HEK293 (cell line): ENCODE measurements around the gene CNPPD1.

ENCODE experiments used
- CTCF ChIA-PET: fragments of 350-600 bp; formaldehyde crosslinking; extraction: SDS; loops from one replicate; lab custom pipeline; 2021; ENCODE audit warnings: antibody characterized with exemption; lab: Yijun Ruan, JAX
- POLR2A ChIA-PET: fragments of 300-600 bp; formaldehyde crosslinking; extraction: SDS; loops from one replicate; lab custom pipeline; 2020; ENCODE audit warnings: antibody characterized with exemption, inconsistent platforms; lab: Yijun Ruan, JAX
- H3K27ac ChIP-seq: fragments of 200-500 bp; sonication (Bioruptor generic); 2 replicates; pipeline ENCODE4 v1.5.1; 2014; ENCODE audit warnings: low read depth, low read length, control low read depth, inconsistent platforms; ENCODE audit errors: extremely low read depth
- H3K36me3 ChIP-seq, 2 experiments: fragments of 200-500 bp in 1 of 2; sonication (Bioruptor generic) in 1 of 2; 1 replicate in 1 of 2; 2 replicates in 1 of 2; pipeline ENCODE4 v1.5.1; 2014 to 2017; ENCODE audit warnings: inconsistent platforms in 2 of 2, low read length in 2 of 2; ENCODE audit not compliant: control insufficient read depth in 2 of 2, insufficient read depth in 1 of 2
- H3K4me1 ChIP-seq: fragments of 200-500 bp; sonication (Bioruptor generic); 2 replicates; pipeline ENCODE4 v1.5.1; 2014; ENCODE audit warnings: mild to moderate bottlenecking, low read length, inconsistent platforms; ENCODE audit not compliant: control insufficient read depth, insufficient read depth
- H3K4me3 ChIP-seq: 2 replicates; pipeline ENCODE4 v1.5.1; 2011; ENCODE audit warnings: low read depth, mild to moderate bottlenecking, control low read depth, low read length, moderate library complexity
- H3K9me3 ChIP-seq: fragments of 200-500 bp; sonication (Bioruptor generic); 2 replicates; pipeline ENCODE4 v1.5.1; 2014; ENCODE audit warnings: low read depth, low read length, inconsistent platforms; ENCODE audit not compliant: control insufficient read depth, insufficient read depth
- FEZF1 ChIP-seq: fragments of 450-650 bp; formaldehyde crosslinking; IDR thresholded peaks from 2 replicates; pipeline ENCODE4 v1.5.1; 2016; ENCODE audit warnings: missing biosample characterization, missing genetic modification characterization
- KLF7 ChIP-seq: fragments of 450-650 bp; formaldehyde crosslinking; IDR thresholded peaks from 2 replicates; pipeline ENCODE4 v1.5.1; 2016; ENCODE audit warnings: missing biosample characterization, missing genetic modification characterization, borderline replicate concordance
- KLF8 ChIP-seq: fragments of 450-650 bp; formaldehyde crosslinking; IDR thresholded peaks from 2 replicates; pipeline ENCODE4 v1.5.1; 2016; ENCODE audit warnings: missing biosample characterization, missing genetic modification characterization
- OSR2 ChIP-seq: fragments of 450-650 bp; formaldehyde crosslinking; IDR thresholded peaks from 2 replicates; pipeline ENCODE4 v1.5.1; 2016; ENCODE audit warnings: missing biosample characterization, missing genetic modification characterization
- SALL2 ChIP-seq: fragments of 450-650 bp; formaldehyde crosslinking; IDR thresholded peaks from 2 replicates; pipeline ENCODE4 v1.5.0; 2017; ENCODE audit warnings: missing biosample characterization, mild to moderate bottlenecking, missing genetic modification characterization, borderline replicate concordance
- SP3 ChIP-seq: fragments of 450-650 bp; formaldehyde crosslinking; IDR thresholded peaks from 2 replicates; pipeline ENCODE4 v1.5.1; 2016; ENCODE audit warnings: missing biosample characterization, missing genetic modification characterization
- SP7 ChIP-seq: fragments of 450-650 bp; formaldehyde crosslinking; IDR thresholded peaks from 2 replicates; pipeline ENCODE4 v1.5.1; 2016; ENCODE audit warnings: missing biosample characterization, missing genetic modification characterization
- ZBTB20 ChIP-seq: fragments of 450-650 bp; formaldehyde crosslinking; IDR thresholded peaks from 2 replicates; pipeline ENCODE4 v1.5.1; 2016; ENCODE audit warnings: missing biosample characterization, missing genetic modification characterization
- ZNF121 ChIP-seq: fragments of 450-650 bp; formaldehyde crosslinking; IDR thresholded peaks from 2 replicates; pipeline ENCODE4 v1.5.1; 2016; ENCODE audit warnings: missing biosample characterization, missing genetic modification characterization
- ZNF132 ChIP-seq: fragments of 450-650 bp; formaldehyde crosslinking; IDR thresholded peaks from 2 replicates; pipeline ENCODE4 v1.5.1; 2017; ENCODE audit warnings: missing biosample characterization, missing genetic modification characterization, borderline replicate concordance
- ZNF19 ChIP-seq: fragments of 450-650 bp; formaldehyde crosslinking; IDR thresholded peaks from 2 replicates; pipeline ENCODE4; 2016; ENCODE audit warnings: missing biosample characterization, missing genetic modification characterization, low read depth
- ZNF221 ChIP-seq: fragments of 450-650 bp; formaldehyde crosslinking; IDR thresholded peaks from 2 replicates; pipeline ENCODE4 v1.5.1; 2017; ENCODE audit warnings: missing biosample characterization, missing genetic modification characterization, borderline replicate concordance
- ZNF548 ChIP-seq: fragments of 450-650 bp; formaldehyde crosslinking; IDR thresholded peaks from 2 replicates; pipeline ENCODE4 v1.5.1; 2016; ENCODE audit warnings: missing biosample characterization, missing genetic modification characterization
- ZNF837 ChIP-seq: fragments of 450-650 bp; formaldehyde crosslinking; IDR thresholded peaks from 2 replicates; pipeline ENCODE4 v1.5.1; 2016; ENCODE audit warnings: missing biosample characterization, missing genetic modification characterization
- TF ChIP-seq, protein P1 (sequence below): fragments of 450-650 bp; formaldehyde crosslinking; IDR thresholded peaks from 2 replicates; pipeline ENCODE4 v1.5.1; 2016; ENCODE audit warnings: missing biosample characterization, missing genetic modification characterization
- TF ChIP-seq, protein P2 (sequence below): fragments of 450-650 bp; formaldehyde crosslinking; IDR thresholded peaks from 2 replicates; pipeline ENCODE4 v1.5.1; 2016; ENCODE audit warnings: missing biosample characterization, missing genetic modification characterization
- TF ChIP-seq, protein P3 (sequence below): fragments of 450-650 bp; formaldehyde crosslinking; IDR thresholded peaks from 2 replicates; pipeline ENCODE4 v1.5.0; 2017; ENCODE audit warnings: missing biosample characterization, missing genetic modification characterization, borderline replicate concordance
- TF ChIP-seq, protein P4 (sequence below): fragments of 450-650 bp; formaldehyde crosslinking; IDR thresholded peaks from 2 replicates; pipeline ENCODE4 v1.5.1; 2016; ENCODE audit warnings: missing biosample characterization, missing genetic modification characterization
- TF ChIP-seq, protein P5 (sequence below): fragments of 450-650 bp; formaldehyde crosslinking; IDR thresholded peaks from 2 replicates; pipeline ENCODE4 v1.5.1; 2016; ENCODE audit warnings: missing biosample characterization, missing genetic modification characterization
- TF ChIP-seq, protein P6 (sequence below): sonication (generic); formaldehyde crosslinking; IDR thresholded peaks from 2 replicates; pipeline ENCODE4 v1.8.1; 2022; ENCODE audit warnings: mild to moderate bottlenecking, moderate library complexity, missing genetic modification reagents

CNPPD1 gene

DNA sequence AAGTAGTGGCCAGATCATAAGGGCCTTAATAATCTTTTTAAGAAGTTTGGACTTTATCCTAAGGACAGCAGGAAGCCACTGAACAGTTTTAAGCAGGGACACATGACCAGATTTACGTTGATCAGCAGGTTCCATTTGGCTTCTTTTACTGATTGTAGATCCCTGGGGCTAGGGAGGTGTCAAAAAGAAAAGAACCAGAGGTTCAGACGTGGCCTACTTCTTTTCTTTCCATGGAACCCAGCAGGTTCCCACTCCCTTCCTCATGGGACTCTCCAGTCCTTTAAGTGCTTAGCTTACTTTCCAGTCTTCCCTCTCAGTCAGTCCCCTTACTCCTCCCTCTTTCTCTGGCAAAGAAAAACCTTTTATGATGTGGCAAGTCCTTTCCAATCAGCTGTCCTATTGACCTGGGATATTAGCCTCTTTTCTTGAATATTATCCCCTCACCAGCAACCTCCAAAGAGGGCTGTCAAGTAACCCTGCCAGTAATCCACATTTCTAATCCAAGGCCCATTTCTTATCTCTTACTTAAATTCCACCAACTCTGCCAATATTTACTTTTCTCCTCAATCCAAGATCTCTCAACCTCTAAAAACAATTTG is 49.6 kb downstream of the CNPPD1 start (continued):
- TF ChIP-seq ZNF121 (tag by site-specific recombination), result no peak

DNA sequence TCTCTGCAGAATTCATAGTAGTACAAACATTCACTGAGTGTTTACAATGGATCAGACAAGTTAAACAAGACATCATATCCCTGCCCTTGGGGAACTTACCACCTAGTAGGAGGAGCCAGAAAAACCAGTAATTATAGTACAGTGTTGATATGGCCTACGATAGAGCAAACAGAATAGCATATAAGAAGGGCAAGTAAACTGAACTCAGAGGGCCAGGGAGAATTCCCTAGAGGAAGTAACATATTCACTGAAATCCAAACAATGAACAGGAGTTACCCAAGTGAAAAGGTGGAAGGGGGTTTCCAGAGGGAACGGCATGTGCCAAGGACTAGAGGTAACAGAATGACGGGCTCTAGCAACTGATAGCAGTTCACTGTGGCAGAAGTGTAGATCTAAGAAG is 50.2 kb downstream of the CNPPD1 start:
- H3K36me3 ChIP-seq, result no peaks in the 10 kb centered on the region
- H3K4me1 ChIP-seq, result peaks cover 59% of the 10 kb centered on the region
- ChIA-PET POLR2A (no interaction called here), CTCF (interaction anchor here (0.6 to 9.1 kb wide), 2 partner anchors 7 to 34 kb away, joined by 3 to 79 read pairs; partner anchors contain the start of gene NHEJ1)
- H3K4me3 ChIP-seq, result no peak overlapping the region
- peak overlapping the region; percentile 0; the same call in 1 of the 2 replicates for H3K27ac ChIP-seq
- no peaks in the 10 kb centered on the region for H3K9me3 ChIP-seq
- TF ChIP-seq, protein P1, sequence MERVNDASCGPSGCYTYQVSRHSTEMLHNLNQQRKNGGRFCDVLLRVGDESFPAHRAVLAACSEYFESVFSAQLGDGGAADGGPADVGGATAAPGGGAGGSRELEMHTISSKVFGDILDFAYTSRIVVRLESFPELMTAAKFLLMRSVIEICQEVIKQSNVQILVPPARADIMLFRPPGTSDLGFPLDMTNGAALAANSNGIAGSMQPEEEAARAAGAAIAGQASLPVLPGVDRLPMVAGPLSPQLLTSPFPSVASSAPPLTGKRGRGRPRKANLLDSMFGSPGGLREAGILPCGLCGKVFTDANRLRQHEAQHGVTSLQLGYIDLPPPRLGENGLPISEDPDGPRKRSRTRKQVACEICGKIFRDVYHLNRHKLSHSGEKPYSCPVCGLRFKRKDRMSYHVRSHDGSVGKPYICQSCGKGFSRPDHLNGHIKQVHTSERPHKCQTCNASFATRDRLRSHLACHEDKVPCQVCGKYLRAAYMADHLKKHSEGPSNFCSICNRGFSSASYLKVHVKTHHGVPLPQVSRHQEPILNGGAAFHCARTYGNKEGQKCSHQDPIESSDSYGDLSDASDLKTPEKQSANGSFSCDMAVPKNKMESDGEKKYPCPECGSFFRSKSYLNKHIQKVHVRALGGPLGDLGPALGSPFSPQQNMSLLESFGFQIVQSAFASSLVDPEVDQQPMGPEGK (tag by site-specific recombination), result no peak
- TF ChIP-seq, protein P2, sequence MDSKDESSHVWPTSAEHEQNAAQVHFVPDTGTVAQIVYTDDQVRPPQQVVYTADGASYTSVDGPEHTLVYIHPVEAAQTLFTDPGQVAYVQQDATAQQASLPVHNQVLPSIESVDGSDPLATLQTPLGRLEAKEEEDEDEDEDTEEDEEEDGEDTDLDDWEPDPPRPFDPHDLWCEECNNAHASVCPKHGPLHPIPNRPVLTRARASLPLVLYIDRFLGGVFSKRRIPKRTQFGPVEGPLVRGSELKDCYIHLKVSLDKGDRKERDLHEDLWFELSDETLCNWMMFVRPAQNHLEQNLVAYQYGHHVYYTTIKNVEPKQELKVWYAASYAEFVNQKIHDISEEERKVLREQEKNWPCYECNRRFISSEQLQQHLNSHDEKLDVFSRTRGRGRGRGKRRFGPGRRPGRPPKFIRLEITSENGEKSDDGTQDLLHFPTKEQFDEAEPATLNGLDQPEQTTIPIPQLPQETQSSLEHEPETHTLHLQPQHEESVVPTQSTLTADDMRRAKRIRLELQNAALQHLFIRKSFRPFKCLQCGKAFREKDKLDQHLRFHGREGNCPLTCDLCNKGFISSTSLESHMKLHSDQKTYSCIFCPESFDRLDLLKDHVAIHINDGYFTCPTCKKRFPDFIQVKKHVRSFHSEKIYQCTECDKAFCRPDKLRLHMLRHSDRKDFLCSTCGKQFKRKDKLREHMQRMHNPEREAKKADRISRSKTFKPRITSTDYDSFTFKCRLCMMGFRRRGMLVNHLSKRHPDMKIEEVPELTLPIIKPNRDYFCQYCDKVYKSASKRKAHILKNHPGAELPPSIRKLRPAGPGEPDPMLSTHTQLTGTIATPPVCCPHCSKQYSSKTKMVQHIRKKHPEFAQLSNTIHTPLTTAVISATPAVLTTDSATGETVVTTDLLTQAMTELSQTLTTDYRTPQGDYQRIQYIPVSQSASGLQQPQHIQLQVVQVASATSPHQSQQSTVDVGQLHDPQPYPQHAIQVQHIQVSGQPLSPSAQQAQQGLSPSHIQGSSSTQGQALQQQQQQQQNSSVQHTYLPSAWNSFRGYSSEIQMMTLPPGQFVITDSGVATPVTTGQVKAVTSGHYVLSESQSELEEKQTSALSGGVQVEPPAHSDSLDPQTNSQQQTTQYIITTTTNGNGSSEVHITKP, result peak; percentile 86
- no peak for TF ChIP-seq ZBTB20 (tag by site-specific recombination)
- TF ChIP-seq SP3, result no peak
- TF ChIP-seq FEZF1 (tag by site-specific recombination), result no peak
- no peak for TF ChIP-seq SALL2 (tag by site-specific recombination)
- TF ChIP-seq OSR2 (tag by site-specific recombination), result 0 out of 2 replicates have a peak, but pooled peaks have one; percentile 19
- TF ChIP-seq ZNF132 (tag by site-specific recombination), result no peak
- TF ChIP-seq, protein P3, sequence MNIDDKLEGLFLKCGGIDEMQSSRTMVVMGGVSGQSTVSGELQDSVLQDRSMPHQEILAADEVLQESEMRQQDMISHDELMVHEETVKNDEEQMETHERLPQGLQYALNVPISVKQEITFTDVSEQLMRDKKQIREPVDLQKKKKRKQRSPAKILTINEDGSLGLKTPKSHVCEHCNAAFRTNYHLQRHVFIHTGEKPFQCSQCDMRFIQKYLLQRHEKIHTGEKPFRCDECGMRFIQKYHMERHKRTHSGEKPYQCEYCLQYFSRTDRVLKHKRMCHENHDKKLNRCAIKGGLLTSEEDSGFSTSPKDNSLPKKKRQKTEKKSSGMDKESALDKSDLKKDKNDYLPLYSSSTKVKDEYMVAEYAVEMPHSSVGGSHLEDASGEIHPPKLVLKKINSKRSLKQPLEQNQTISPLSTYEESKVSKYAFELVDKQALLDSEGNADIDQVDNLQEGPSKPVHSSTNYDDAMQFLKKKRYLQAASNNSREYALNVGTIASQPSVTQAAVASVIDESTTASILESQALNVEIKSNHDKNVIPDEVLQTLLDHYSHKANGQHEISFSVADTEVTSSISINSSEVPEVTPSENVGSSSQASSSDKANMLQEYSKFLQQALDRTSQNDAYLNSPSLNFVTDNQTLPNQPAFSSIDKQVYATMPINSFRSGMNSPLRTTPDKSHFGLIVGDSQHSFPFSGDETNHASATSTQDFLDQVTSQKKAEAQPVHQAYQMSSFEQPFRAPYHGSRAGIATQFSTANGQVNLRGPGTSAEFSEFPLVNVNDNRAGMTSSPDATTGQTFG, result no peak
- no peak for TF ChIP-seq ZNF19
- no peak for TF ChIP-seq ZNF221 (tag by site-specific recombination)
- TF ChIP-seq ZNF837 (tag by site-specific recombination), result no peak
- TF ChIP-seq SP7, result peak; percentile 90
- no peak for TF ChIP-seq KLF8
- TF ChIP-seq, protein P4, sequence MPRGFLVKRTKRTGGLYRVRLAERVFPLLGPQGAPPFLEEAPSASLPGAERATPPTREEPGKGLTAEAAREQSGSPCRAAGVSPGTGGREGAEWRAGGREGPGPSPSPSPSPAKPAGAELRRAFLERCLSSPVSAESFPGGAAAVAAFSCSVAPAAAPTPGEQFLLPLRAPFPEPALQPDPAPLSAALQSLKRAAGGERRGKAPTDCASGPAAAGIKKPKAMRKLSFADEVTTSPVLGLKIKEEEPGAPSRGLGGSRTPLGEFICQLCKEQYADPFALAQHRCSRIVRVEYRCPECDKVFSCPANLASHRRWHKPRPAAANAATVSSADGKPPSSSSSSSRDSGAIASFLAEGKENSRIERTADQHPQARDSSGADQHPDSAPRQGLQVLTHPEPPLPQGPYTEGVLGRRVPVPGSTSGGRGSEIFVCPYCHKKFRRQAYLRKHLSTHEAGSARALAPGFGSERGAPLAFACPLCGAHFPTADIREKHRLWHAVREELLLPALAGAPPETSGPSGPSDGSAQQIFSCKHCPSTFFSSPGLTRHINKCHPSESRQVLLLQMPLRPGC (tag by site-specific recombination), result no peak
- TF ChIP-seq KLF7 (tag by site-specific recombination), result no peak
- no peak for TF ChIP-seq ZNF548 (tag by site-specific recombination)
- TF ChIP-seq, protein P5, sequence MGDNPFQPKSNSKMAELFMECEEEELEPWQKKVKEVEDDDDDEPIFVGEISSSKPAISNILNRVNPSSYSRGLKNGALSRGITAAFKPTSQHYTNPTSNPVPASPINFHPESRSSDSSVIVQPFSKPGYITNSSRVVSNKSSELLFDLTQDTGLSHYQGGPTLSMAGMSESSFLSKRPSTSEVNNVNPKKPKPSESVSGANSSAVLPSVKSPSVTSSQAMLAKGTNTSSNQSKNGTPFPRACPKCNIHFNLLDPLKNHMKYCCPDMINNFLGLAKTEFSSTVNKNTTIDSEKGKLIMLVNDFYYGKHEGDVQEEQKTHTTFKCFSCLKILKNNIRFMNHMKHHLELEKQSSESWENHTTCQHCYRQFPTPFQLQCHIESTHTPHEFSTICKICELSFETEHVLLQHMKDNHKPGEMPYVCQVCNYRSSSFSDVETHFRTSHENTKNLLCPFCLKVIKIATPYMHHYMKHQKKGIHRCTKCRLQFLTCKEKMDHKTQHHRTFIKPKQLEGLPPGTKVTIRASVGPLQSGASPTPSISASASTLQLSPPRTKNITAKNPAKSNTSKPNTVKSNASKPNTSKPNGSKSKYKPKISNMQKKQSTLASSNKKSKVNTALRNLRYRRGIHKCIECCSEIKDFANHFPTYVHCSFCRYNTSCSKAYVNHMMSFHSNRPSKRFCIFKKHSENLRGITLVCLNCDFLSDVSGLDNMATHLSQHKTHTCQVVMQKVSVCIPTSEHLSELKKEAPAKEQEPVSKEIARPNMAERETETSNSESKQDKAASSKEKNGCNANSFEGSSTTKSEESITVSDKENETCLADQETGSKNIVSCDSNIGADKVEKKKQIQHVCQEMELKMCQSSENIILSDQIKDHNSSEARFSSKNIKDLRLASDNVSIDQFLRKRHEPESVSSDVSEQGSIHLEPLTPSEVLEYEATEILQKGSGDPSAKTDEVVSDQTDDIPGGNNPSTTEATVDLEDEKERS (tag by site-specific recombination), result no peak
- TF ChIP-seq, protein P6, sequence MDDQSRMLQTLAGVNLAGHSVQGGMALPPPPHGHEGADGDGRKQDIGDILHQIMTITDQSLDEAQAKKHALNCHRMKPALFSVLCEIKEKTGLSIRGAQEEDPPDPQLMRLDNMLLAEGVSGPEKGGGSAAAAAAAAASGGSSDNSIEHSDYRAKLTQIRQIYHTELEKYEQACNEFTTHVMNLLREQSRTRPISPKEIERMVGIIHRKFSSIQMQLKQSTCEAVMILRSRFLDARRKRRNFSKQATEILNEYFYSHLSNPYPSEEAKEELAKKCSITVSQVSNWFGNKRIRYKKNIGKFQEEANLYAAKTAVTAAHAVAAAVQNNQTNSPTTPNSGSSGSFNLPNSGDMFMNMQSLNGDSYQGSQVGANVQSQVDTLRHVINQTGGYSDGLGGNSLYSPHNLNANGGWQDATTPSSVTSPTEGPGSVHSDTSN (CRISPR knock-in tag), result no peak
